ENCODE results near the gene TMEM272. TPM values are rescaled to one million over a fixed set of nuclear protein-coding genes. Genes with fewer than 3 reads are reported as not detected.

TMEM272 gene
- total RNA-seq, 2 donors from 2014 or later = 0.36 to 0.60 TPM

DNA sequence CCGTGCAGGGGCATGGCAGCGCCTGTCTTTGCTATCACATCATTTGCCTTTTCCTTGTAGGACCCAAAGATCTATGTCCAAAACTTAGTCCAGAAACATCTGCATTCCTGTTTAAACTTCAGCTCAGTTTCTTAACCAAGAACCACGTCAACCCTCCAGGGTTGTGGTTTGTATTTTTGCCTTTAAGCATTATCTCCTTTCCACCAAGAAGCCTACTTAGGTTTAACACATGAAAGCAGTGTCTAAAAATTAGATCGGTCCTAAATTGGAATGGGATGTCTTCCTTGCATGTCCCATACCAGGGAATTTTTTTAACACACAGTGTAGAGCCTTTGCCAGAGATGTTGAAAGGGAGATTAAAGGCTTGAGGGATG is 79.8 kb downstream of the TMEM272 start:
- DNase-seq (ENCODE audit: low spot score in 2 of 2) (no peak), ATAC-seq (no peak)
- peaks cover 6 to 7% of the 10 kb centered on the region in 2 donors for H3K36me3 Mint-ChIP-seq
- peak overlapping the region; percentile 81 to 95 for H3K27ac Mint-ChIP-seq
- no peaks in the 10 kb centered on the region for H3K9me3 Mint-ChIP-seq

GRCh38 chr13:51764184-51765141 is 80.5 kb downstream of the TMEM272 start:
- Mint-ChIP-seq H3K27ac (peak overlapping the region; percentile 81 to 95), H3K9me3 (no peaks in the 10 kb centered on the region), H3K36me3 (peaks cover 7 to 8% of the 10 kb centered on the region in 2 donors)
- DNase-seq (ENCODE audit: low spot score in 2 of 2) (peak; percentile 51 to 72), ATAC-seq (peak; percentile 87 to 89)

GRCh38 chr13:51763486-51763885 is 81.5 kb downstream of the TMEM272 start:
- ATAC-seq (no peak), DNase-seq (ENCODE audit: low spot score in 2 of 2) (no peak)
- Mint-ChIP-seq H3K36me3 (peaks cover 7 to 8% of the 10 kb centered on the region in 2 donors), H3K9me3 (no peaks in the 10 kb centered on the region), H3K27ac (peak overlapping the region in 1 of 2 donors; percentile 1)

Other genes with a start within 250 kb of the TMEM272 start
- gene DHRS12, start 41.0 kb downstream of the TMEM272 start, total RNA-seq = 1 to 10 TPM; 2.0 to 7.2 TPM
- gene CCDC70, start 16.8 kb upstream of the TMEM272 start, total RNA-seq = not detected
- gene ATP7B, start 166.3 kb upstream of the TMEM272 start, total RNA-seq = 1 to 10 TPM in 1 of 2 donors, under 1 TPM in 1; 0.96 to 1.1 TPM
- 10 to 100 TPM; 17.0 to 22.6 TPM for gene ALG11, start 167.2 kb upstream of the TMEM272 start, total RNA-seq
- 1 to 10 TPM; 6.8 to 6.9 TPM for gene UTP14C, start 179.5 kb upstream of the TMEM272 start, total RNA-seq